Jurkat, Clone E6-1 (cell line): Measurements from ENCODE around the gene NDRG2.
"Not testable (repeated sequence)": the region's sequence is repeated elsewhere in the genome, so short reads cannot be mapped to it uniquely, and the experiment has no call there.

ENCODE experiments used
- DNase-seq: peaks from one replicate; pipeline ENCODE4 v3.0.0-alpha.2; 2011; ENCODE audit warnings: low read depth, low spot score
- H3K4me3 ChIP-seq: 2 replicates; pipeline ENCODE4 v1.5.1; 2011; ENCODE audit warnings: mild to moderate bottlenecking, low read length, control low read depth, moderate library complexity

NDRG2 gene

GRCh38 chr14:21019366-21019765 is 5.5 kb downstream of the NDRG2 start:
- DNase-seq, result no peak

GRCh38 chr14:21018781-21019180 is 6.1 kb downstream of the NDRG2 start:
- H3K4me3 ChIP-seq, result no peak overlapping the region
- DNase-seq, result no peak

More at GRCh38 chr14:21019366-21019765, 5.5 kb downstream of the NDRG2 start:
- no peak overlapping the region for H3K4me3 ChIP-seq

DNA sequence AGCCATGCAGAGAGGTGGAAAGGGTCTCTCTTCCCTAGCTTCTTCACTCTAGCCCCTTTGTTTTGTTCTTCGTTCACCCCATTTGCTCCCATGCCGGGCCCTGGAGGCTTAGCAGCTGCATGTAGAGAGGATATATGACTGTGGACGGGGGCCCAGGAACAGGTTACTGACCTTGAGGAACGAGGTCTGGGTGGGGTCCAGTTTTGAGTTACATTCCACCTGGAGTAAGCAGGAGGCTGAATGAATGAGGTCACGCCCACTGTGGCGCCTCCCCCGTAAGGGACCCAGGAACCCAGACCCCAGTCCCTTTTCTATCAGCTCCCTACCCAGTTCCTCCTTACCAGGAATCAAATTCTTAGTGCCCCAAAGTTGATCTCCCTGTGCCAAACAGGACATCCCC is 6.6 kb downstream of the NDRG2 start:
- H3K4me3 ChIP-seq, result no peak overlapping the region
- DNase-seq, result no peak

- no peak for DNase-seq
- no peak overlapping the region for H3K4me3 ChIP-seq
Observed at GRCh38 chr14:21017528-21018245, 7.2 kb downstream of the NDRG2 start.

DNA sequence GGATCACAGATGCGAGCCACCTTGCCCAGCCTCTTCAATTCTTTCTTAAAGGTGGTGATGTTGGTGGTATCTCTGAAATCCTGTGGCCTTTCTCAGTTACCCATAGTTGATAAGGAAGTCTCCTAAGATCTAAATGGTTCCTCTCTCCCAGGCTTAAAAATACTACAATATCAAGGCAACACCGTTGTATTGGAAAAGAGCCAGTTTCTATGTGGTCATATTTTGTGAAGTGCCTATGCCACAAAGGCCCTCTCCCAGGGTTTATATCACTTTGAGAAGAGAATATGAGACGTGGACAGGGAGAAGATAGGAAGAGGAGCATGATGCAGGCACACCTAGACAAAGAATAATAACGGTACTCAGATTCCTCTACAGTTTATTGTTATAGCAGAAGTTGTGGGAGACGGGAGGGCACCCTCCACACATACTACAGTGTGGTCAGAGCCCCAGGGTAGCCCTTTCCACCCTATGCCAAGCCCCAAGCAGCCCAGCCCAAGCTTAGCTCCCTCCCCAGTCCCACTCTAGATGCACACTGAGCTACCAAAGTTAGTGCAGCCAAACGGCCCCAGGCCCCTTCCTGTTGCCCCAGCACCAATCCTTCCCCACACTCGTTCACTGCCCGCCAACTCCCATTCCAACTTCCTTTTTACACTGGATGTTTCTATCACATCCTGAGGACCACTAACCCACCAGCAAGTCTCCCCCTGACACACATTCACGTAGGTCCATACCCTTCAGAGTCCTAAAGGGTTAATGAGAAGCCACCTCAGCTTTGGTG is 8.3 kb downstream of the NDRG2 start:
- H3K4me3 ChIP-seq, result no peak overlapping the region
- no peak for DNase-seq

DNA sequence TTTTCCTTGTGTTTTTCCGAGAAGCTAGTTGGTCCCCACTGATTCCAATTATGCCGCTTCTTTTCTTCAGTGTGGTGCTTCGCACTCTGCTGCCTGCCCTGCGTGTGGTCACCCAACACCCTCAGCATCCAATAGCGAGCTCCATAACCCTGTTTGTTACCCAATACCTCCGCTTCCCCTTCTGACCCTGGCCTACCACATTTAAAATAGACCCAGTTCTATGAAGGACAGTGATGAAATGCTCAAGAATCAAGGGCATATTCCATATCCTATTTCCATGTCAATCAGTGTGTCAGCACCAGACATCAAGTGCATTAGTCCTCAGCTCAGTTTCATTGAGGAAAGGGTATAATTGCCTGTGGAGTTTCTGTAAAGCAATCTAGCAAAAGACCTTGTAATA is 9.5 kb downstream of the NDRG2 start:
- no peak overlapping the region for H3K4me3 ChIP-seq
- no peak for DNase-seq

DNA sequence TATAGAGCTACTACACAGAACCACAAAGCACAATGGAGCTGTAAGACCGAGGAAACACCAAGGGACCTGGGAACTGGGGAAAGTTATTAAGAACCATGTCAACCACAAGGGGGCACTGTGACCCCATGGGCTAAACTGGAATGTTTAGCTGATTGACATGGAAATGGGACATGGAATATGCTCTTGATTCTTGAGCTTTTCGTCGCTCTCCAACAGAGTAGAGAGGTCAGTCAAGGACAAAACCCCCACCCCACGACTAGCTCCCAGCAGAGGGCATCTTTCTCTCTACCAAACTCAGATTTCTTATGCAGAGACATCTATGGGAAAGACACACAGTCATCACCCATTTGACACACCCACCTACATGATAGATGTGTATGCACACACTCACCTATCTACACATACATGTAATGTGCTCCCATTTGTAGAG is 10.1 kb downstream of the NDRG2 start:
- peak; percentile 76 for DNase-seq
- H3K4me3 ChIP-seq, result no peak overlapping the region

DNA sequence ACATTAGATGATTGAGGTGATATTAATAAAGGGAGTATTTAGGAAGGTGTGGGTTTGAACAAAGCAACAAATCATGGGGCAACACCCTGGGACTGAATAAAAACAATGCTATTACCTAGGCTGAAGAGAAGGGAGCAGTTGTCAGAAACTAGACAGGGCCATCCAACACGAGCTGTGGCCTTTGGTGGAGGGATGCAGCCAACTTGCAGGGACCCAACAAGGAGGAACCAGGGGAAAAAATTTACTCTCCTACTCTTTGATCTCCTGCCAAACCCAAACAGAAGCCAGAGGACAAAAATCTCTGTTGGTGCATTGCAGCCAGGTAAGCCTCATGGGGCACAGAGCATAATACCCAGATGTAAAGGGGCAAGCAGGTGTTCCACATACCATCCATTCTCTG is 13.7 kb downstream of the NDRG2 start:
- no peak overlapping the region for H3K4me3 ChIP-seq
- no peak for DNase-seq

DNA sequence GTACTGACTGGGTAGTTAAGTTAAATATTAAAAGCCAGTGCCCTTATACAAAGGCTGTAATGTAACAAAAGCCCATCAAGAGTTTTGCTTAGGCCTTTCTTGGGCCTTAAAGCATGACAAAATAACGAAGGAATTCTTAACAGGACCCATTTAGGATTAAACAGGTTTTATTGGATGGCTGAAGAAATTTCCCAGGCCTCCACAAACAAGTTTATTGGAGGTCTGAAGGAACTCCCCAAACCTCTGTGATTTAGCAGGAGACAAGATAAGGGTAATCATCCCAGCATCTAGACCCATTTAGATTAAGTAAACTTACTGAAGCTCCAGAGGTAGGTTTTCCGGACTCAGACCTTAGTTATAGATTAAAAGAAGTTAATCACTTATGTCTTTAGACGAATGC is 15.1 kb downstream of the NDRG2 start:
- not testable (repeated sequence) for DNase-seq

GRCh38 chr14:21003788-21004346 is 21.0 kb downstream of the NDRG2 start:
- no peak overlapping the region for H3K4me3 ChIP-seq
- no peak for DNase-seq

More for the DNA sequence above, 15.1 kb downstream of the NDRG2 start:
- not testable (repeated sequence) for H3K4me3 ChIP-seq

GRCh38 chr14:21001218-21001617 is 23.6 kb downstream of the NDRG2 start:
- no peak overlapping the region for H3K4me3 ChIP-seq
- DNase-seq, result no peak

DNA sequence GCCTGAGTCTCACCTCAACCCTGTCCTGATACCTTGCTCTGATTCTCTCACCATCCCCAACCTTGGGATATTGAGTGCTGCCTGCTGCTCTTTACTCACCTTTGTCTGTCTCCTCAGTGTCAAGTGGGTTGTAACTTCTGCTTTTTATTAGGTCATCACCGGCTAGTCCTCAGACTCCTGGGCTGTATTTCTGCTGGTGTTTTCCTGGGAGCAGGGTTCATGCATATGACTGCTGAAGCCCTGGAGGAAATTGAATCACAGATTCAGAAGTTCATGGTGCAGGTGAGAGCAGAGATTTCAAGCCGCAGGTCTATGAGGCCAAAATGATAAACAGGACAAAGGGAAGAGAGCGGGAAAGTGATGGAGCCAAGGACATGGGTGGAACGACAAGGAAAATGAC is 25.3 kb downstream of the NDRG2 start:
- no peak overlapping the region for H3K4me3 ChIP-seq
- DNase-seq, result no peak

GRCh38 chr14:20998674-20999366 is 26.0 kb downstream of the NDRG2 start, which contains the start of gene SLC39A2:
Gene SLC39A2, plus strand, starts transcription at chr14:20999293. Its CDS starts 154 bp downstream, at chr14:20999447.
- DNase-seq, result no peak

DNA sequence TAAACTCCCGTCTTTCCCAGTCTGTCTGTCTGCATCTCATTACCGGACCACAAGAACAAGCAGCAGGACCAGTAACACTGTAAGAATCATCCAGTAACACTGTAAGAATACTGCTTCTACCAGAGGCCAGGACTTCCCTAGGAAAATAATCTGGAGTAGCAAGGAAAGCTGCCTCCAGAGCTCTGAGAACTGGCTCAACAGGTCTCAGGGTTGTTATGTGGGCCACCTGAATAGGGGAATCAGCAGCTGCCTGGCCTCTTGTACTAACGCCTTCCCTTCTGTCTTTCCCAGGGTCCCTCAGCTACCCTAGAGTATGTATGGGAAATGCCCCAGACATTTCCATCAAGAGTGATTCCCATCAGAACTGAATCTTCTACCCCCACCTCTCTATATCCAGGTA is 26.7 kb downstream of the NDRG2 start:
- no peak for DNase-seq
- H3K4me3 ChIP-seq, result no peak overlapping the region

More at GRCh38 chr14:20998674-20999366, 26.0 kb downstream of the NDRG2 start, which contains the start of gene SLC39A2:
- H3K4me3 ChIP-seq, result no peak within 1 kb of the TSS

- DNase-seq, result peak; percentile 33
- no peak overlapping the region for H3K4me3 ChIP-seq
Observed at GRCh38 chr14:20997564-20997963, 27.3 kb downstream of the NDRG2 start.

GRCh38 chr14:20997115-20997514 is 27.7 kb downstream of the NDRG2 start:
- no peak overlapping the region for H3K4me3 ChIP-seq
- DNase-seq, result no peak

- H3K4me3 ChIP-seq, result no peak overlapping the region
- no peak for DNase-seq
Observed at GRCh38 chr14:20996521-20996920, 28.3 kb downstream of the NDRG2 start.

GRCh38 chr14:20989787-20990600 is 34.9 kb downstream of the NDRG2 start, which contains the start of gene METTL17:
Gene METTL17, plus strand, starts transcription at chr14:20989980. Its CDS starts 23 bp downstream, at chr14:20990003.
- H3K4me3 ChIP-seq, result peak within 1 kb of the TSS; percentile 99
- DNase-seq, result peak; percentile 96

DNA sequence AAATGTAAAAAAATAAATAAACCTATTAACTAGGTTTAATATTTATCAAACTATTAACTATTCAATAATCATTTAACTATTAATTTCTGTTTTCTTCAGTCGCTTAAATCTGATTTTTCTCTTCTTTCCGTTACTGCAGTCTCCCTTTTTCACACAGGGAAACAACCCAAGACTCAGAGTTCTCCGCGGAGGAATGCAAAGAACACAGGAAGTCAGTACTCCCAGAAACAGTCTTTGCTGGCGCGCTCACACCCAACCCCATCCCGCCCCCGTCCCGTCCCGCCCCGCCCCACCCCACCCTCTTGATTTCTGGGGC is 35.4 kb downstream of the NDRG2 start:
- no peak for DNase-seq
- peak overlapping the region; percentile 99 for H3K4me3 ChIP-seq
